HG02840 (cell line): ENCODE measurements around the gene SLC44A5.

ENCODE experiments used
- ATAC-seq: cut with Tn5 transposase; IDR thresholded peaks from one replicate; pipeline ENCODE4 v1.9.1; 2021; ENCODE audit warnings: mild to moderate bottlenecking, moderate library complexity, moderate number of reproducible peaks; ENCODE audit not compliant: unreplicated experiment, low FRiP score

Gene SLC44A5

DNA sequence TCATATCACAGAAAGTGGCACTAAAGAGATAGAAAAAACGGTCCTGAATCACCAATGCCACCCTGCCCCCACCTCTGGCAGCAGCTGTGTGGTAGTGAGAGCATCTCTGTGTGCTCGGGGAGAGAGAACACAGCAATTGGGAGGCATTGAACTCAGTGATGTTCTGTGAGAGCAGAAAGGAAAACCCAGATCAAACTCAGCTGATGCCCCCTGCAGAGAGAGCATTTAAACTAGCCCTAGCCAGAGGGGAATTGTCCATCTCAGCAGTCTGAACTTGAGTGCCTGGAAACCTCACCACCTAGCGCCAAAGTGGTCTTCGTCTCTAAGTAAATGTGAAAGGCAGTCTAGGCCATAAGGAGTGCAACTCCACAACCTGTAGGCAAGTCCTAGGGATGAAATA is 21.3 kb downstream of the SLC44A5 start:
- ATAC-seq: no peak

- no peak for ATAC-seq
Measured at GRCh38 chr1:75588779-75589475, 22.0 kb downstream of the SLC44A5 start.

GRCh38 chr1:75587692-75588091 is 23.2 kb downstream of the SLC44A5 start:
- ATAC-seq: no peak

DNA sequence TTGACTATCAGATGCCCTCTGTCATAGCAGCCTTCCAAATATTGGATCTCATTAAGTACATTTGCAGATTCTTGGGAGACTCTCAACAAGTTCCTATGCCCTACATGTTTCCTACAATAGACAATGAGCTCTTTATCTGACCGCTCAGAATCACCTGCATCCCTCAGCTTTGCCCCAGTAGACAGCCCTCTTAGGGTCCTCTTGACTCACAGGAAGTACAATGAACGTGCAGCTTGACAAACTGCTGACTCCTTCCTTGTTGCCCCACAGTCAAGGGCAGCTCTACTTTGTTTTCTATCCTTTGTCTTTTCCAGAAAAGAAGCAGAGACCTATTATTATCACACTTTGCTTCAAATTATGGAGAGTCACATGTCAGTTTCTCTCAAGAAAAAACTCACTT is 27.6 kb downstream of the SLC44A5 start:
- no peak for ATAC-seq

DNA sequence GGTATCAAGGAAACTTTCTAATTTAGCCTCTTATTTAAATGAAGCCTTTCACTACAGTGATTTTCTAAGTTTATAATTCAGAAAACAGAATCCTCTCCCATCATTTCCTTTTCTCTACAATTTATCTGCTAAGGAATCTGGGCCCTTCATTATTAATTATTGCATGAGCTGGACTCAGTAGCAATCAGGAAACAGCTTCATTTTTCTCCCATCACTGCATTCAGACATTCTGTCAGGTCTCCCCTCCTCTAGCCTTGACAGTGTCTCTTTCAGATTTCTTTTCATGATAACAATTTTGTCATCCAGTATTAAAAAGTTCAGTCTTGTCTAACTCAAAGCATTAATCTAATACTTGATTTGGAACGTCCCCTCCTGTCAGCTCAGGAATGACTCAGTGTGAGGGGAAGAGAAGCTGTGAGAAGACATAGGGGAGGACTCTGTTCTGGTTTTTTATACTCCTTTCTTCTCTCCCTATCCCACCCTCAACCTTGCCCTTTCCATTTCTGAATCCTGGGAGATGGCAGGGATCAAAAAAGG is 28.1 kb downstream of the SLC44A5 start:
- ATAC-seq: no peak

- ATAC-seq: no peak
Measured at GRCh38 chr1:75579046-75579445, 31.9 kb downstream of the SLC44A5 start.

- no peak for ATAC-seq
Measured at GRCh38 chr1:75575837-75576236, 35.1 kb downstream of the SLC44A5 start.

- ATAC-seq: no peak
Measured at GRCh38 chr1:75567191-75567590, 43.7 kb downstream of the SLC44A5 start.

- no peak for ATAC-seq
Measured at GRCh38 chr1:75559800-75560199, 51.1 kb downstream of the SLC44A5 start.

- ATAC-seq: no peak
Measured at GRCh38 chr1:75559136-75559535, 51.8 kb downstream of the SLC44A5 start.

- no peak for ATAC-seq
Measured at GRCh38 chr1:75554870-75555269, 56.0 kb downstream of the SLC44A5 start.

GRCh38 chr1:75554181-75554580 is 56.7 kb downstream of the SLC44A5 start:
- ATAC-seq: no peak

DNA sequence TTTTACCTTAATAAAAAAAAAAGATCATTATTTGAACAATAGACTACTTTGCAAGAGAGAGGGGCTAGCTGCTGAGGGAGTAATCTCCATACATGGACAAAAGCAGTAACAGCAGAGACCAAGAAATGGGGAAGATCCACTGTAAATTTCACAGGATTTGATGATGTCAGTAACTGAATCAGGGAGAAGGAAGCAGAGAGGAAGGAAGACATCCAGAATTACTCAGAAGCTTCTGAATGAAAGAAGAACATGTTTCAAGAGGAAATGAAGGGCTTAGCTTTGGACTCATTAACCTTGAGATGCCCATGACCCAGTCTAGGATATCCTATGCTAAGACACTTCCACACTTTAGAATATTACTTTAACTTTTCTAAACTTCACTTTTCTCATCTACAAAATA is 60.4 kb downstream of the SLC44A5 start:
- no peak for ATAC-seq

- ATAC-seq: no peak
Measured at GRCh38 chr1:75548721-75549480, 62.0 kb downstream of the SLC44A5 start.

- no peak for ATAC-seq
Measured at GRCh38 chr1:75543705-75544104, 67.2 kb downstream of the SLC44A5 start.

GRCh38 chr1:75542818-75543570 is 67.9 kb downstream of the SLC44A5 start:
- ATAC-seq: no peak

- ATAC-seq: no peak
Measured at GRCh38 chr1:75539230-75540116, 71.4 kb downstream of the SLC44A5 start.

- no peak for ATAC-seq
Measured at GRCh38 chr1:75533085-75533484, 77.8 kb downstream of the SLC44A5 start.

DNA sequence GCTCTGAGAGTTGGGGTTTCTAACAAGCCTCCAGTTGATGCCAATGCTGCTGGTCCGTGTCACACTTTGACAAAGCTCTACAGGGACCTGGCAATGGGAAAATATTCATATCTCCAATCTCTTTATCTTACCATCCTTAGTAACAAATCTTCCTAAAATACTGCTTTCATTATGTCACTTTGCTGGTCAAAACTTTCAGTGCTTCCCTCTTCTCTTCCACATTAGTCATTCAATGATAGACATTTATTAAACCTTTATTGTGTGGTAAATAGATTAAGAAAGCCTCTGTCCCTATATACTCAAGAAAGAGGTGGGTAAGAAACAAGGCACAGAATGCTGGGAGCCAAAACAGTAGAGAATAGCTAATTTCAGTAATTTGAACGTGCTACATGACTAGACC is 79.3 kb downstream of the SLC44A5 start:
- no peak for ATAC-seq

DNA sequence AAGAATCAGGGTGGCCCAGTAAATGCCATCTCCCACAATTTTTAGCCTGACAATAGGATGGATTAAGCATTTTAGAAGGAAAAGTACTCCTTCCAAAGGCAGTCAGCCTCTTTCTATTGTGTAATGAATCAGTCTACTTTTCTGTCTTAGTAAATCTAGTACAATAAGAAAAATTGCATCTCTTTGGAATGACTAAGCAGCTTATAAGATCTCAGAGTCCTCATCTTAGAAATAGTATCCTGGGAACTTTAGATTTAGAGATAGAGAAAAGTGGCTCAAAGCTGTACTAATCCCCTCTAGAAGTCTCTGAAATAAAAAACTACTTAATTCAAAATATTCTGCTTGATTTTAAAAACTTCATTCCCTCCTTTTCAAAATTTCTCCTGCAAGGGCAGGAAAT is 81.4 kb downstream of the SLC44A5 start:
- no peak for ATAC-seq
